Panc1 (cell line): ENCODE results near the gene PQBP1. TPM values are rescaled to one million over a fixed set of nuclear protein-coding genes. Genes with fewer than 3 reads are reported as not detected.
A peak's percentile ranks its signal among the peaks of the same experiment; 100 is the strongest.

ENCODE experiments used
- ATAC-seq: fragments of 200-7000 bp; cut with Tn5 transposase; 2 replicates; pipeline ENCODE4 v1.9.1; 2020; ENCODE audit warnings: mild to moderate bottlenecking, moderate library complexity
- BruUV-seq: library from RNA; stranded (reverse); fragments of 400-500 nt; replicated peaks from 2 replicates; lab custom pipeline; 2021; lab: Mats Ljungman, UMichigan
- CTCF ChIA-PET: fragments of 300-600 bp; sonication (Branson Sonifier 250); formaldehyde crosslinking; loops from one replicate; lab custom pipeline; 2022; ENCODE audit warnings: antibody characterized with exemption; lab: Charles Lee
- POLR2A ChIA-PET: fragments of 300-600 bp; sonication (Branson Sonifier 250); formaldehyde crosslinking; loops from one replicate; lab custom pipeline; 2022; ENCODE audit warnings: antibody characterized with exemption; lab: Charles Lee
- DNase-seq: peaks from one replicate; pipeline ENCODE4 v3.0.0-alpha.2; 2010; ENCODE audit warnings: low read depth, low spot score
- H3K27ac ChIP-seq: 2 replicates; pipeline ENCODE4 v1.5.1; 2011; ENCODE audit warnings: mild to moderate bottlenecking, low read length, inconsistent platforms
- H3K27me3 ChIP-seq: fragments of 200-500 bp; sonication (Bioruptor generic); 2 replicates; pipeline ENCODE4 v1.6.0; 2014; ENCODE audit warnings: low read length, inconsistent platforms; ENCODE audit not compliant: control insufficient read depth, insufficient read depth
- H3K36me3 ChIP-seq: fragments of 200-500 bp; sonication (Bioruptor generic); 2 replicates; pipeline ENCODE4 v1.5.1; 2014; ENCODE audit warnings: inconsistent platforms, mild to moderate bottlenecking, low read length, moderate library complexity; ENCODE audit not compliant: control insufficient read depth, insufficient read depth
- H3K4me1 ChIP-seq: 2 replicates; pipeline ENCODE4 v1.5.1; 2011; ENCODE audit warnings: inconsistent platforms, mild to moderate bottlenecking, low read length, moderate library complexity; ENCODE audit not compliant: control insufficient read depth, insufficient read depth
- H3K4me3 ChIP-seq, 2 experiments: 2 replicates each; pipeline ENCODE4 v1.5.1; 2011 to 2012; ENCODE audit warnings: low read depth in 2 of 2, low read length in 2 of 2, mild to moderate bottlenecking in 2 of 2, inconsistent platforms in 1 of 2, moderate library complexity in 1 of 2
- H3K9me3 ChIP-seq: fragments of 200-500 bp; sonication (Bioruptor generic); 2 replicates; pipeline ENCODE4 v1.5.1; 2014; ENCODE audit warnings: low read depth, mild to moderate bottlenecking, inconsistent platforms, low read length, moderate library complexity; ENCODE audit not compliant: control insufficient read depth, insufficient read depth
- POLR2AphosphoS5 ChIP-seq: IDR thresholded peaks from 2 replicates; pipeline ENCODE4 v1.6.1; 2012; ENCODE audit warnings: mild to moderate bottlenecking, low read depth, low read length, moderate library complexity
- SIN3A ChIP-seq: IDR thresholded peaks from 2 replicates; pipeline ENCODE4 v1.6.1; 2012; ENCODE audit warnings: low read depth, mild to moderate bottlenecking, low read length, moderate library complexity, borderline replicate concordance; ENCODE audit not compliant: insufficient read depth
- TCF7L2 ChIP-seq: IDR thresholded peaks from 2 replicates; pipeline ENCODE4 v1.6.1; 2011; ENCODE audit warnings: mild to moderate bottlenecking, low read depth, low read length, inconsistent platforms
- in situ Hi-C: cut with HindIII; loops from 2 replicates; pipeline ENCODE4 v1.10.0; 2016; ENCODE audit warnings: low sequenced_read_pairs, low pct_unique_long_range_greater_than_20kb
- intact Hi-C: fragments of 100-400 bp; cut with micrococcal nuclease; formaldehyde crosslinking; loops from one replicate; pipeline ENCODE4 v1.10.0; 2022; ENCODE audit not compliant: unreplicated experiment
- total RNA-seq: library from RNA; stranded (reverse); gene quantifications from one replicate; pipeline ENCODE4 v1.2.1, GENCODE V29; 2021; ENCODE audit not compliant: unreplicated experiment
- TF ChIP-seq, protein P1 (sequence below): fragments of 450-650 bp; IDR thresholded peaks from 2 replicates; pipeline ENCODE4 v1.5.1; 2017; ENCODE audit warnings: mild to moderate bottlenecking
- TF ChIP-seq, protein P2 (sequence below), 2 experiments: IDR thresholded peaks; 2 replicates each; pipeline ENCODE4 v1.6.1; 2011 to 2012; ENCODE audit warnings: low read depth in 2 of 2, control low read depth in 1 of 2, low read length in 1 of 2, mild to moderate bottlenecking in 1 of 2, moderate library complexity in 1 of 2; ENCODE audit not compliant: insufficient read depth in 1 of 2

PQBP1 gene
- total RNA-seq, 1 experiment from 2014 or later: 136 TPM

DNA sequence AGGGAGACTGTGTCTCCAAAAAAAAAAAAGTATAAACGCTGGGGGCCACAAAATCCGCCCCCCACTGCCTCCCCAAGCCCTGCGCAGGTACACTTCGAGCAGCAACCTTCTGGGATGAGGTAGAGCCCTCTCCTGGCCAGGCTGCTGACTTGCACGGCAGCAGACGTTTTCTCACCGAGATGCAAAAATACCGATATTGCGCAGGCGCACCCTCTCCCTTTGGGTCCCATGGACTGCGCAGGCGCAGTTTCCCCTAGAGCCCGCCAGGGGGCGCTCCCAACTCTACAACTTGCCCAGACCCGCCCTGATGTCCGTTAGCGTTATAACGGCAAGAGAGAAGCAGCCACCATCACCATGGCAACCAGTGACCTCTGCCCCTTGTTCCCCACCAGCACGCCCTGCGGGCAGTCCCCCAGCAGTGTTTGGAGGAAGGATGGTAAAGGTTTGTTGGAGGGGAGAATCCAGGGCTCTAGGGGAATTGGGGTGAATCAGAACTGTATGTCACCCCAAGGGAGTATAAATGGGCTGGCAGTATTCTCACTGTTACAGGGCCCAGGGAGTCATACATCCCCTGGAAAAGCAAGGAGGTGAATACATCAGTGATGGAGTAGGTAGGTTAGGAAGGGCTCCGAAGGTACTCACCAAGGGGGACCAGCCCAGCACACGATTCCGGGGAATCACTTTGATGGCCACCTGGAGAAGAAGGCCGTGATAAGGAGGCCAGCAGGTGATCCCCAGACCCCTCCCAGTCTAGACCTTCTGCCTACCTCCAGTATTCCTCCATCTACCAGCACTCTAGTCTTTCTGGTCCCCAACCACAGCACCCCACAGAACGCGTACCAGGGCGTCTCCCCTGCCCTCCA, 19.6 kb downstream of the PQBP1 start:
- TF ChIP-seq POLR2AphosphoS5 (0 out of 2 replicates have a peak, but pooled peaks have one; percentile 11), SIN3A (no peak)
- TF ChIP-seq, protein P1, sequence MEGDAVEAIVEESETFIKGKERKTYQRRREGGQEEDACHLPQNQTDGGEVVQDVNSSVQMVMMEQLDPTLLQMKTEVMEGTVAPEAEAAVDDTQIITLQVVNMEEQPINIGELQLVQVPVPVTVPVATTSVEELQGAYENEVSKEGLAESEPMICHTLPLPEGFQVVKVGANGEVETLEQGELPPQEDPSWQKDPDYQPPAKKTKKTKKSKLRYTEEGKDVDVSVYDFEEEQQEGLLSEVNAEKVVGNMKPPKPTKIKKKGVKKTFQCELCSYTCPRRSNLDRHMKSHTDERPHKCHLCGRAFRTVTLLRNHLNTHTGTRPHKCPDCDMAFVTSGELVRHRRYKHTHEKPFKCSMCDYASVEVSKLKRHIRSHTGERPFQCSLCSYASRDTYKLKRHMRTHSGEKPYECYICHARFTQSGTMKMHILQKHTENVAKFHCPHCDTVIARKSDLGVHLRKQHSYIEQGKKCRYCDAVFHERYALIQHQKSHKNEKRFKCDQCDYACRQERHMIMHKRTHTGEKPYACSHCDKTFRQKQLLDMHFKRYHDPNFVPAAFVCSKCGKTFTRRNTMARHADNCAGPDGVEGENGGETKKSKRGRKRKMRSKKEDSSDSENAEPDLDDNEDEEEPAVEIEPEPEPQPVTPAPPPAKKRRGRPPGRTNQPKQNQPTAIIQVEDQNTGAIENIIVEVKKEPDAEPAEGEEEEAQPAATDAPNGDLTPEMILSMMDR: peak; percentile 98
- H3K27me3 ChIP-seq: no peaks in the 10 kb centered on the region
- H3K9me3 ChIP-seq: no peaks in the 10 kb centered on the region
- no TSS peak for BruUV-seq
- POLR2A ChIA-PET: no interaction called here
- DNase-seq (peak; percentile 85), ATAC-seq (peak; percentile 64)
- in situ Hi-C loops (no loop called here), intact Hi-C loops (no loop called here)
- H3K36me3 ChIP-seq: peaks cover 13% of the 10 kb centered on the region
- H3K4me3 ChIP-seq: peak overlapping the region; percentile 76 to 88
- peaks cover 15% of the 10 kb centered on the region for H3K4me1 ChIP-seq
- peak overlapping the region; percentile 94 for H3K27ac ChIP-seq
- CTCF ChIA-PET: no interaction called here

DNA sequence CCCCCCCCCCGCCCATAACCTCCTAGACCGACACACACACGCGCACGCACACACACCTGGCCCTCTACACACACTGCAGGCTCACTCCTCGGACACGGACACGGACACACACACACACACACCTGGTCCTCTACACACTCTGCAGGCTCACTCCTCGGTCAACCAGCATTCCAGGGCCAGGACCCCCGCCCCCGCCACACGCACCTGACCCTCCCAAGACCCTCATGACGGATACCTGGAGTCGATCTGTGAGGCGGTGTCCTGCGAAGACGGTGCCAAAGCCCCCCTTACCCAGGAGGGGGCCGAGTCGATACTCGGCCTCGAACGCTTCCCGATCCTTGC, 20.5 kb downstream of the PQBP1 start:
- H3K27me3 ChIP-seq: no peaks in the 10 kb centered on the region
- ATAC-seq (peak; percentile 26; the same call in 1 of the 2 replicates), DNase-seq (no peak)
- peak overlapping the region; percentile 94 for H3K27ac ChIP-seq
- H3K4me1 ChIP-seq: peaks cover 12% of the 10 kb centered on the region
- TF ChIP-seq, protein P2, sequence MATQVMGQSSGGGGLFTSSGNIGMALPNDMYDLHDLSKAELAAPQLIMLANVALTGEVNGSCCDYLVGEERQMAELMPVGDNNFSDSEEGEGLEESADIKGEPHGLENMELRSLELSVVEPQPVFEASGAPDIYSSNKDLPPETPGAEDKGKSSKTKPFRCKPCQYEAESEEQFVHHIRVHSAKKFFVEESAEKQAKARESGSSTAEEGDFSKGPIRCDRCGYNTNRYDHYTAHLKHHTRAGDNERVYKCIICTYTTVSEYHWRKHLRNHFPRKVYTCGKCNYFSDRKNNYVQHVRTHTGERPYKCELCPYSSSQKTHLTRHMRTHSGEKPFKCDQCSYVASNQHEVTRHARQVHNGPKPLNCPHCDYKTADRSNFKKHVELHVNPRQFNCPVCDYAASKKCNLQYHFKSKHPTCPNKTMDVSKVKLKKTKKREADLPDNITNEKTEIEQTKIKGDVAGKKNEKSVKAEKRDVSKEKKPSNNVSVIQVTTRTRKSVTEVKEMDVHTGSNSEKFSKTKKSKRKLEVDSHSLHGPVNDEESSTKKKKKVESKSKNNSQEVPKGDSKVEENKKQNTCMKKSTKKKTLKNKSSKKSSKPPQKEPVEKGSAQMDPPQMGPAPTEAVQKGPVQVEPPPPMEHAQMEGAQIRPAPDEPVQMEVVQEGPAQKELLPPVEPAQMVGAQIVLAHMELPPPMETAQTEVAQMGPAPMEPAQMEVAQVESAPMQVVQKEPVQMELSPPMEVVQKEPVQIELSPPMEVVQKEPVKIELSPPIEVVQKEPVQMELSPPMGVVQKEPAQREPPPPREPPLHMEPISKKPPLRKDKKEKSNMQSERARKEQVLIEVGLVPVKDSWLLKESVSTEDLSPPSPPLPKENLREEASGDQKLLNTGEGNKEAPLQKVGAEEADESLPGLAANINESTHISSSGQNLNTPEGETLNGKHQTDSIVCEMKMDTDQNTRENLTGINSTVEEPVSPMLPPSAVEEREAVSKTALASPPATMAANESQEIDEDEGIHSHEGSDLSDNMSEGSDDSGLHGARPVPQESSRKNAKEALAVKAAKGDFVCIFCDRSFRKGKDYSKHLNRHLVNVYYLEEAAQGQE (IDR thresholded peaks at IDR 0.05; ENCODE audit: insufficient read depth in 1 of 2, low read depth in 2 of 2, low read length in 1 of 2): no peak
- TF ChIP-seq, protein P1: no peak
- TF ChIP-seq POLR2AphosphoS5 (no peak), TCF7L2 (no peak), SIN3A (no peak)
- H3K4me3 ChIP-seq: peak overlapping the region; percentile 76 to 88
- no TSS peak for BruUV-seq
- intact Hi-C loops: no loop called here
- ChIA-PET POLR2A (no interaction called here), CTCF (no interaction called here)
- no peaks in the 10 kb centered on the region for H3K9me3 ChIP-seq
- H3K36me3 ChIP-seq: peaks cover 13% of the 10 kb centered on the region
- in situ Hi-C loops: no loop called here
